SKM-1 (cell line): ENCODE data around the gene ATG4D.
A peak's percentile ranks its signal among the peaks of the same experiment; 100 is the strongest.

Experiments used
- DNase-seq: peaks from one replicate; lab custom pipeline; 2025; ENCODE audit not compliant: unreplicated experiment; lab: John Stamatoyannopoulos, UW

The ATG4D gene

GRCh38 chr19:10574462-10574861 lies 30.8 kb downstream of the ATG4D start:
- DNase-seq: no peak

- no peak for DNase-seq
Measured at GRCh38 chr19:10575011-10575716, 31.5 kb downstream of the ATG4D start.

- DNase-seq: no peak
Measured at GRCh38 chr19:10577951-10578350, 34.2 kb downstream of the ATG4D start.

GRCh38 chr19:10580979-10581631 lies 37.4 kb downstream of the ATG4D start:
- DNase-seq: peak; percentile 85

- DNase-seq: no peak
Measured at GRCh38 chr19:10582091-10582490, 38.4 kb downstream of the ATG4D start.

DNA sequence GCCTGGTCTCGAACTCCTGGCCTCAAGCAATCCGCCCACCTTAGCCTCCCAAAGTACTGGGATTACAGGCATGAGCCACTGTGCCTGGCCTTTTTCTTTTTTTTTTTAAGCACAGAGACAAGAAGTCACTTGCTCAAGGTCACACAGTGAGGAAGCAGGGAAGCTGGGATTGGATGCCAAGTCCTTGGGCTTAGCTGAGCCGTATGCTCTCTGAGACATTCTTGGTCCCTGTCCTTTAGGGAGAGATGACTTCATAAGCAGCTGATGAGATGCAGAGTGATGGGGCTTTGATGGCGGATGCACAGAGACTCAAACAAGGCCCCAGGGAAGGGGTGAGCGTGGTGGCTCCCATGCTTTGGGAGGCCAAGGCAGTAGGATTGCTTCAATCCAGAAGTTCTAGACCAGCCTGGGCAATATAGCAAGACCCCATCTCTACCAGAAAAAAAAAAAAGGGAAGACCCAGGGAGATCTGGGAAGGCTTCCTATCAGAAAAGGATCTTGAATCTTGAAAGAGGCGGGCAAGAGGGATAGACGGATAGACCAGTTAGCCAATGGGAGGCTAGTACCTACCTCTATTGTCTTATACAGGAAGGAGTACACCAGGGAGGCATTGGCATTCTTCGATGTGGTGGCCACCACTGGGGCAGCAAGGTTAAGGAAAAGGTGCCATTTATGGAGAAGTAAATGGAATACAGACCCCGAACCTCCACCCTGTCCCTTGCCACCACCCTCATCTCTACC lies 39.5 kb downstream of the ATG4D start:
- no peak for DNase-seq

DNA sequence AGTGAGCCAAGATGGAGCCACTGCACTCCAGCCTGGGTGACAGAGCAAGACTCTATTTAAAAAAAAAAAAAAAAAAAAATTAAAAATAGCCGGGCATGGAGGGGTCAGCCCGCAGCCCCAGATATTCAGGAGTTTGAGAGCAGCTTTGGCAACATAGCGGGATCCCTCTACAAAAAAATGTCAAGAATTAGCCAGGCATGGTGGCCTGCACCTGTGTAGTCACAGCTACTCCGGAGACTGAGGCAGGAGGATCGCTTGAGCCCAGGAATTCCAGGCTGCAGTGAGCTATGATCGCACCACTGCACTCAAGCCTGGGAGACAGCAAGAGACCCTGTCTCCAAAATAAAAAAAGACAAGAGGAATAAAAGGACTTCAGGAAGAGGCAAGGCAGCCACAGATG lies 42.7 kb downstream of the ATG4D start:
- no peak for DNase-seq

DNA sequence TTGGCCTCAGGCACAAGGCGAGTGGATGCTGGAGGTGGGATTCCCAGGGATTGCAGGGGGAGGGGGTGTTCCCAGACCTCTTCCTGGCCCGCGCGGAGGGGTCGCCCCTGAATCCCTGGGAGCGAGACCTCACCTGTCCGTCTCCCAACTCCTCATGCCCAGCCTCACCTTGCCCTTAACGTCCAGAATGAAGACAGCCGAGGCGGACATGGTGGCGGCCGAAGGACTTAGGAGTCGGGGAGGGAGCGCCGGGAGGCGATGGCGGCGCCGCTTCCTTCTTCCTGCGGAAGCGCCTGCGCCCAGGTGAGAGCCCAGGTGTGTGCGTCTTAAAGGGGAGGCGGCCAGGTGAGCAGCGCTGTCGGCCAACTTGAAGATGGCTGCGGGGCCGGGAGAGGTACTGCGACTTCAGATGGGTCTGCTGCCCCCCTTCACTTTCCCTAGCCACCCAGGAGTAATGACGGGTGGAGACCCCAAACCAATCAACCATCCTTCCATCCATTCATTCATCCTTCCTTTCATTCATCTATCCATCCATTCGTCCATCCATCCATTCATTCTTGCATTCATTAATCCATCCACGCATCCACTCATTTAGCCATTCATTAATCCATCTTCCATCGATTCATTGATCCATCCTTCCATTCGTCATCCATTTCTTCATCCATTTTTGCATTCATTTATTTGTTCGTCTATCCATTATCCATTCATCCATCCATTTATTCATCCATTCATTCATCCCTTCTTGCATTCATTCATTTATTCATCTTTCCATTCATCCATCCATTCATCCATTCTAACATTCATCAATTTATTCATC lies 43.5 kb downstream of the ATG4D start, which contains the start of gene AP1M2:
Gene AP1M2 (minus strand): TSS at position 291 of the 817 bp plus-strand sequence. CDS start 81 bp downstream, at position 210.
- no peak for DNase-seq

DNA sequence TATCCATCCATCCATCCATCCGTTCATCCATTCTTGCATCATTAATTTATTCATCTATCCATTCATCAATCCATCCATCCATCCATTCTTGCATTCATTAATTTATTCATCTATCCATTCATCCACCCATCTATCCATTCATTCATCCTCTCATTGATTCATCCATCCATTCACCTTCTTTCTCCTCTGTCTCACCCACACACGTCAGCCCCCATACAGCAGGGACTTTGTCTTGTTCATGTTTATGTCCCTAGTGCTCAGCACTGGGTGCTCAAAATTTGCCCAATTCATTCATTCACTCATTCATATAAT lies 44.1 kb downstream of the ATG4D start:
- no peak for DNase-seq

DNA sequence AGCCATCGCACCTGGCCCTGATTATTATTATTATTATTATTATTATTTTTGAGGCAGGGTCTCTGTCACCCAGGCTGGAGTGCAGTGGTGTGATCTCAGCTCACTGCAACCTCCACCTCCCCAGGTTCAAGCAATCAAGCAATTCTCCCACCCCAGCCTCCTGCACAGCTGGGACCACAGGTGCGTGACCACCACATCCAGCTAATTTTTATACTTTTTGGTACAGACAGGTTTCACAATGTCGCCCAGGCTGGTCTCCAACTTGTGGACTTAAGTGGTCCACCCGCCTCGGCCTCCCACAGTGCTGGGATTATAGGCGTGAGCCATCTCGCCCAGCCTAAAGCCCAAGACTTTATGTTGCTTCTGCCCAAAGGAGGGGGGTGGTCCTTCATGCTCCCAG lies 49.4 kb downstream of the ATG4D start:
- DNase-seq: no peak

GRCh38 chr19:10593820-10594637 lies 50.3 kb downstream of the ATG4D start:
- no peak for DNase-seq

GRCh38 chr19:10600149-10600548 lies 56.4 kb downstream of the ATG4D start:
- DNase-seq: no peak

DNA sequence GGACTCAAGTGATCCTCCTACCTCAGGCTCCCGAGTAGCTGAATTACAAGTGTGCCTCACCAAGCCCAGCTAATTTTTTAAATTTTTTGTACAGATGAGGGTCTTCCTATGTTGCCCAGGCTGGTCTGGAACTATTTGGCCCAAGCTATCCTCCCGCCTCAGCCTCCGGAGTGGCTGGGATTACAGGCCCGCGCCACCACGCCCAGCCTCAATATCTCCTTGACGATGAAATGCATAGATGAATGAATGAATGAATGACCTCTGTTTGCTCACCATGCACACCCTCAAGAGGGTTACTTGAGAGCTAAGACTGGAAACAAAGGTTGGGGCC lies 58.3 kb downstream of the ATG4D start:
- no peak for DNase-seq

GRCh38 chr19:10602330-10603083 lies 58.8 kb downstream of the ATG4D start:
- peak; percentile 40 for DNase-seq
